ENCODE data around the gene MPZL2.

Gene MPZL2

DNA sequence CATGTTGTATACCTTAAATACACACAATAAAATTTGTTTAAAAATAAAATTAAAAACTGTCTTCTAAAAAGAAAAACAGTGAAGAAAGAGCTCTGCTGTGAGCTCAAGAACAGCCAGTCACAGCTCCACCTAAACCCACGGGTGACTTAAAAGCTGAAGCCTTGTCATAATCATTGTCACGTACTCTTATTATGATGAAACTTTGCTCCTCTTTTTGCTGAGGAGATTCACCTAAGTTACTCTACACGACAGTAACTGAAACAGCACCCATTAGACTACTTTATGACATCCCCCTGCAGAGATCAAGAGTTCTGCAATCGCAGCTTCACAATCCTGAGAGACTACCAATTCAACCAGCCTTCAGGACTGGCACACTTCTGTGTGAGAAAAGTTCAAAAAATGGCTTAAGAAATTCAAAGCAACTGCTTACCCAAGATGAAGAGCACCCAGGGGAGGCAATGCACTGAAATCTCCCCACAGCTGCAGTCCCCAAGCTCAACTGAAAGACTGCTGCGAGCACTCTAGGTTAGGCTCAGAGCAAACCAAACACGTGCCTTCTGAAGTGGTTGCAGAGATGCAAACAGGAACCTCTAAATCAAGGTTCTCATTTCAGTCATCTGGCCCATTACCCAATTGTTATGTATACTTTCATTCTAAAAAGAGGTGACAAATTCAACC lies 39.4 kb downstream of the MPZL2 start, which contains the start of gene JAML:
JAML (minus strand) TSS at position 501 of the 678 bp plus-strand sequence. CDS start 10,145 bp downstream, outside the sequence.
- peaks cover 0 to 13% (median 0%) of the 10 kb centered on the region in 11 experiments; a peak in 3 of 22 replicates for H3K9me3 ChIP-seq (replicated peaks in 1 of 11)
- peaks cover 59 to 100% (median 63%) of the 10 kb centered on the region in 10 experiments for H3K4me1 ChIP-seq
- H3K36me3 ChIP-seq, result peaks cover 0 to 15% (median 0%) of the 10 kb centered on the region in 11 experiments; a peak in 1 of 22 replicates
- peak within 1 kb of the TSS; percentile 19 to 82 (median 62) for H3K27ac ChIP-seq
- peak within 1 kb of the TSS; percentile 1 to 76 (median 46); a peak in 20 of 22 replicates for H3K9ac ChIP-seq
- TF ChIP-seq Cebpa-rat (IDR thresholded peaks at IDR 0.05), result peak in 5 of 11 experiments; percentile 76 to 96 (median 86); a peak in 9 of 22 replicates
- no peaks in the 10 kb centered on the region for H4K20me1 ChIP-seq
- H3K4me2 ChIP-seq, result peak within 1 kb of the TSS; percentile 64 to 99 (median 75)
- H3K27me3 ChIP-seq, result peaks cover 0 to 7% (median 0%) of the 10 kb centered on the region in 11 experiments; a peak in 1 of 22 replicates
- H3K4me3 ChIP-seq, result peak within 1 kb of the TSS in 4 of 10 experiments; percentile 22 to 48 (median 46); a peak in 6 of 20 replicates

DNA sequence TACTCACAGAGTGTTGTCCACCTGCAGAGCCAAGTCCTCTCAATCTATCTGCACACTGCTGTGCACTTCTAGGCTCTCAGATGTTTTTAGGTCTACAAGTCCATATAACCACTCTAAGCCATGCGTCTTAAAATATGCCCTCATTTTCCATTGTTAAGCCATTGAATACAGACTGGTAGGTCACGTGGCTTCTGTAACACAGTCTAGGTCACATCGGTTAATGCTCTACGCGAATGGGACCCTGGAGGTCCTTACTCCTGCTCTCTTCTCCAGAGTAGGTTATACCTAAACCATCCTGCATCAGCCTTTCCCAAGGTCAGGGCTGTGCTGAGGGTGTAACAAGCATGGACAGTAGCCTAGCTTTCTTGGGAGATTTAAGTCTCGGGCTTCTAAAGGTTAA lies 40.1 kb downstream of the MPZL2 start:
- peaks cover 0 to 7% (median 0%) of the 10 kb centered on the region in 11 experiments; a peak in 1 of 22 replicates for H3K27me3 ChIP-seq
- H3K4me2 ChIP-seq, result peak overlapping the region; percentile 54 to 99 (median 75)
- H4K20me1 ChIP-seq, result no peaks in the 10 kb centered on the region
- TF ChIP-seq Cebpa-rat (IDR thresholded peaks at IDR 0.05), result no peak
- peaks cover 0 to 13% (median 0%) of the 10 kb centered on the region in 11 experiments; a peak in 3 of 22 replicates for H3K9me3 ChIP-seq (replicated peaks in 1 of 11)
- peaks cover 0 to 15% (median 0%) of the 10 kb centered on the region in 11 experiments; a peak in 1 of 22 replicates for H3K36me3 ChIP-seq
- H3K27ac ChIP-seq, result peak overlapping the region; percentile 19 to 79 (median 62)
- peak overlapping the region in 4 of 10 experiments; percentile 22 to 48 (median 46); a peak in 6 of 20 replicates for H3K4me3 ChIP-seq
- H3K4me1 ChIP-seq, result peaks cover 53 to 100% (median 57%) of the 10 kb centered on the region in 10 experiments
- peak overlapping the region in 10 of 11 experiments; percentile 35 to 76 (median 46); a peak in 16 of 22 replicates for H3K9ac ChIP-seq

DNA sequence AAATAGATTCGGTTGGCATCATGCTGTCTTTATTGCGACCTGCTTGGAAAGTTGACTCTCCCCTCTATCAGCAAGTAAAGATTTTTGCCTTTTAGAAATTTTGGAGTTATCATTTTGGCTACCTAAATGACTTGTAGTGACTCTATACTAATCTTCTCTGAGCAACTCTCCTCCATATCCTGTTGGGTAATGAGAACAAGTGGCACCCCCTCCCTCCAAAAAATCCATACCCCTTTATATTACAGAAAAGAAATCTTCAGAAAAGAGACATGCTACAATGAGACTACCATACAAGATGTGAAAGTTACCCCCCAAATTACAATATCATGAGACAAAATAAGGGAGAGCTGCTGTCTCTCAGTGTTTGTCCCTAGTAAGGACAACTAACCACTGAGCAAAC lies 40.5 kb downstream of the MPZL2 start:
- Histone ChIP-seq H3K4me3 (peak overlapping the region in 4 of 10 experiments; percentile 22 to 48 (median 46); a peak in 6 of 20 replicates), H3K9me3 (replicated peaks in 1 of 11) (peaks cover 0 to 13% (median 0%) of the 10 kb centered on the region in 11 experiments; a peak in 3 of 22 replicates), H4K20me1 (no peaks in the 10 kb centered on the region), H3K36me3 (peaks cover 0 to 15% (median 0%) of the 10 kb centered on the region in 11 experiments; a peak in 1 of 22 replicates), H3K9ac (peak overlapping the region in 4 of 11 experiments; percentile 35 to 76 (median 46); a peak in 7 of 22 replicates), H3K27me3 (peaks cover 0 to 7% (median 0%) of the 10 kb centered on the region in 11 experiments; a peak in 1 of 22 replicates), H3K27ac (peak overlapping the region in 10 of 11 experiments; percentile 19 to 79 (median 65); a peak in 17 of 22 replicates), H3K4me1 (peaks cover 49 to 100% (median 53%) of the 10 kb centered on the region in 10 experiments), H3K4me2 (peak overlapping the region; percentile 54 to 99 (median 75))
- TF ChIP-seq Cebpa-rat (IDR thresholded peaks at IDR 0.05), result no peak

DNA sequence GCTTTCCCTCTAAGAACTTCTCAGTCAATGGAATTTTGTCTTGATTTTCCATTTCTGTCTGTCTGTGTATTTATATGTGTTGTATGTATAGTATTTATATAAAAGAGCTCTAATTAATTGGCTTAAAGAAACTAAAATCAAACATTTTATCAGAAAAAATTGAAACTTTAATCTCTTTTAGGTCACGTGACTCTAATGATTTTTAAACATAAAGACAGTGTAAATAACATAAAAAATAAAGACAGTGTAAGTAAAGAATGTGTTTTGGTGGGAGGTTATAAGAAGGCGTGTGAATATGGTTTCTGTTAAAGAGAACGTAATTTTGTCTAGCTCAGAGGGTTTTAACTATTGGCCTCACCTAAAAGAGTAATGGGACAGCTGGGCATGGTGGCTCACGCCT lies 41.7 kb downstream of the MPZL2 start:
- Histone ChIP-seq H3K4me1 (peaks cover 40 to 100% (median 49%) of the 10 kb centered on the region in 10 experiments), H3K4me2 (peak overlapping the region in 3 of 11 experiments; percentile 75 to 99 (median 91); a peak in 5 of 22 replicates), H3K27me3 (peaks cover 0 to 7% (median 0%) of the 10 kb centered on the region in 11 experiments; a peak in 1 of 22 replicates)

DNA sequence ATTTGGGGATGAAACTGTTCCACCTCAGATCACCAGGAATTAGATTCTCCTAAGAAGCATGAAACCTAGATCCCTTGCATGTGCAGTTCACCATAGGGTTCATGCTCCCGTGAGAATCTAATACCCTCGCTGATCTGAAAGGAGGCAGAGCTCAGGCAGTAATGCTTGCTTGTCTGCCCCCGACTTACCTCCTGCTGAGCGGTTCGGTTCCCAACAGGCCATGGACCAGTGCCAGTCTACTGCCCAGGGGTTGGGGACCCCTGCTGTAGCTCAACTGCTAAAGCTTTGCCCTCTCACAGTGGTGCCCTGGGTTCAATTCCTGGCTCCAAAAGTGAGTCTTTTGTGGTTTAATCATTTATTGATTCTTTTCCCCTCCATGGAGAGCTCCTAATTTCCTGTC lies 42.7 kb downstream of the MPZL2 start:
- peaks cover 0 to 11% (median 0%) of the 10 kb centered on the region in 11 experiments; a peak in 3 of 22 replicates for H3K9me3 ChIP-seq (replicated peaks in 1 of 11)
- H4K20me1 ChIP-seq, result no peaks in the 10 kb centered on the region
- no peak for TF ChIP-seq Cebpa-rat (IDR thresholded peaks at IDR 0.05)
- H3K27me3 ChIP-seq, result peaks cover 0 to 1% (median 0%) of the 10 kb centered on the region in 11 experiments; a peak in 1 of 22 replicates
- no peak overlapping the region for H3K4me3 ChIP-seq
- H3K36me3 ChIP-seq, result peaks cover 0 to 11% (median 0%) of the 10 kb centered on the region in 11 experiments; a peak in 1 of 22 replicates
- H3K9ac ChIP-seq, result no peak overlapping the region
- peaks cover 40 to 100% (median 49%) of the 10 kb centered on the region in 10 experiments for H3K4me1 ChIP-seq
- no peak overlapping the region; a peak in 1 of 22 replicates for H3K27ac ChIP-seq
- peak overlapping the region in 3 of 11 experiments; percentile 19 to 99 (median 91); a peak in 5 of 22 replicates for H3K4me2 ChIP-seq

More for the DNA sequence above, 41.7 kb downstream of the MPZL2 start:
- Histone ChIP-seq H3K27ac (no peak overlapping the region), H3K36me3 (peaks cover 0 to 15% (median 0%) of the 10 kb centered on the region in 11 experiments; a peak in 1 of 22 replicates), H3K9ac (no peak overlapping the region), H3K4me3 (peak overlapping the region in 2 of 10 experiments; percentile 46 to 48; a peak in 3 of 20 replicates), H3K9me3 (replicated peaks in 1 of 11) (peaks cover 0 to 13% (median 0%) of the 10 kb centered on the region in 11 experiments; a peak in 3 of 22 replicates), H4K20me1 (no peaks in the 10 kb centered on the region)
- TF ChIP-seq Cebpa-rat (IDR thresholded peaks at IDR 0.05), result no peak

DNA sequence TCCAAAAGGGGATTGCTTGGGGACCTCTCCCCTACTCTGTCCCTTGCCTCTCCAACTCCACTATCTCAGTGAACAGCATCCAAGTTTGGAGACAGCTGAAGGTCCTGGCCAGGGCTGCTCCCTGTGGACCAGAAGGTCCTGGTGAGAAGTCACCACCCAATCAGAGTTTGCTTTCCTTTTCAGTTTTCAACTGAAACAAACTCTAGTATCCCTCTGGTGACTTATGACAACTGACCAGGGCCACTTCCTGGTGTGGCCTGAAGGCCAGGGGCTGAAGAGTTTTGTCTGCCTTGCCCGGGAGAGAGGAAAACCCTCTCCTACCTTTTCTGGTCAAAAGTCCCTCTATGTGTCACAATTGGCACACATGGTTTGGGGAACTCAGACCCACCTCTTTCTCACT lies 44.4 kb downstream of the MPZL2 start:
- Histone ChIP-seq H3K9ac (no peak overlapping the region), H3K27ac (peak overlapping the region in 3 of 11 experiments; percentile 11 to 33 (median 12); a peak in 4 of 22 replicates), H3K4me2 (peak overlapping the region in 4 of 11 experiments; percentile 1 to 99 (median 54); a peak in 5 of 22 replicates), H3K4me3 (no peak overlapping the region), H3K9me3 (replicated peaks in 1 of 11) (no peaks in the 10 kb centered on the region), H3K36me3 (no peaks in the 10 kb centered on the region), H3K4me1 (peaks cover 40 to 100% (median 50%) of the 10 kb centered on the region in 10 experiments), H3K27me3 (no peaks in the 10 kb centered on the region), H4K20me1 (no peaks in the 10 kb centered on the region)
- no peak for TF ChIP-seq Cebpa-rat (IDR thresholded peaks at IDR 0.05)

DNA sequence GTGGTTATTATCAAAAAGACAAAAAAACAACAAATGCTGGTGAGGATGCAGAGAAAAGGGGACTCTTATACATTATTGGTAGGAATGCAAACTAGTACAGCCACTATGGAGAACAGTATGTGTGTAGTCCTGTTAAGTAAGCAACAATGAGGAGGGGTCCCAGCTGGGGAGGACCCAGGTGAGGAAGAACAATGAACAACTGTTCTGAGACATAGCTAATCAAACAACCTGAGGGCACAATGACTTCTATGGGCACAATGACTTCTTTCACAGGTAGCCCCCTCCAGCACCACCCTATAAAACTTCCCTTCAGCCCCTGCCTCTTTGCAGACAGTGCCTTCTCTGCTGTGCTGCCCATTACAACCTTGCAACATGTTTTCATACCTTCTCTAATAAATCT lies 44.9 kb downstream of the MPZL2 start:
- peak overlapping the region in 2 of 11 experiments; percentile 12 to 33; a peak in 2 of 22 replicates for H3K27ac ChIP-seq
- no peak for TF ChIP-seq Cebpa-rat (IDR thresholded peaks at IDR 0.05)
- H3K9me3 ChIP-seq (replicated peaks in 1 of 11), result no peaks in the 10 kb centered on the region
- no peaks in the 10 kb centered on the region for H3K36me3 ChIP-seq
- H3K27me3 ChIP-seq, result no peaks in the 10 kb centered on the region
- peak overlapping the region in 3 of 11 experiments; percentile 16 to 99 (median 91); a peak in 5 of 22 replicates for H3K4me2 ChIP-seq
- peaks cover 40 to 98% (median 50%) of the 10 kb centered on the region in 10 experiments for H3K4me1 ChIP-seq
- no peak overlapping the region for H3K4me3 ChIP-seq
- no peak overlapping the region for H3K9ac ChIP-seq
- H4K20me1 ChIP-seq, result no peaks in the 10 kb centered on the region

DNA sequence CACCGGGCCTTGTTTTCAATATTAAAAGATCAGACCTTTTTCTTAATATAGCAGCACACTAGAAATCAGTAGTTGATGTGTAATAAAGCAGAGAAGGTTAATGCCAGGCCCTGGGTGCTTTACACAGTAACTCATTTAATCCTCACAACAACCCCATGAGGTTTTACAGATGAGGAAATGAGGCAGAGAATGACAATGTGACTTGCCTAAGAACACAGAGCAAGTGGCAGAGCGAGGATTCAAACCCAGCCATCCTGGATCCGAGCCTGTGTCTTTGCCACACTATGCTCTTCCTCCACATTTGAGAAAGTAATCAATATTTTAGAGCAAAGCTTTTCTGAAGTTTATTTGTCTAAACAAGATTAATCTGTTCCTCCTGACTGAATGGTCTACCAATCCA lies 46.5 kb downstream of the MPZL2 start:
- H3K9ac ChIP-seq, result peak overlapping the region in 2 of 11 experiments; percentile 49 to 77; a peak in 4 of 22 replicates
- no peak overlapping the region for H3K4me3 ChIP-seq
- peak overlapping the region in 9 of 11 experiments; percentile 56 to 99 (median 82); a peak in 17 of 22 replicates for H3K4me2 ChIP-seq
- no peaks in the 10 kb centered on the region for H3K27me3 ChIP-seq
- TF ChIP-seq Cebpa-rat (IDR thresholded peaks at IDR 0.05), result no peak
- H3K9me3 ChIP-seq (replicated peaks in 1 of 11), result no peaks in the 10 kb centered on the region
- peaks cover 47 to 97% (median 56%) of the 10 kb centered on the region in 10 experiments for H3K4me1 ChIP-seq
- peak overlapping the region in 7 of 11 experiments; percentile 27 to 90 (median 85); a peak in 10 of 22 replicates for H3K27ac ChIP-seq
- H4K20me1 ChIP-seq, result no peaks in the 10 kb centered on the region
- peaks cover 0 to under 1% (median 0%) of the 10 kb centered on the region in 11 experiments; a peak in 2 of 22 replicates for H3K36me3 ChIP-seq

Data from BLaER1 treated with 17β-estradiol and CSF1 and Interleukin-3, amounts not matched to agents 10 nM and 100 nM (cell line).